Motor neuron (in vitro differentiated cells): ENCODE results near the gene PANX1. TPM values are rescaled to one million over a fixed set of nuclear protein-coding genes. Genes with fewer than 3 reads are reported as not detected.

Source experiments
- ATAC-seq, 8 experiments: fragments of 200-7000 bp; cut with Tn5 transposase; replicated peaks in 6 of 8; 2 replicates each; pipeline ENCODE4 v1.8.0; 2021; ENCODE audit warnings: mild to moderate bottlenecking in 8 of 8, moderate library complexity in 8 of 8
- H3K27ac ChIP-seq, 2 donors: fragments of 250-450 bp; sonication (Bioruptor Pico); 2 replicates each; pipeline ENCODE4 v1.9.0; 2021; ENCODE audit warnings: antibody characterized with exemption in 2 of 2, mild to moderate bottlenecking in 2 of 2, moderate library complexity in 1 of 2
- H3K4me1 ChIP-seq, 2 donors: fragments of 250-450 bp; sonication (Bioruptor Pico); replicated peaks in 1 of 2; 2 replicates each; pipeline ENCODE4 v1.6.1; 2021; ENCODE audit warnings: antibody characterized with exemption in 2 of 2, mild to moderate bottlenecking in 2 of 2, moderate library complexity in 1 of 2
- H3K4me3 ChIP-seq, 5 donors: fragments of 250-450 bp; sonication (Bioruptor Pico); 2 replicates each; pipeline ENCODE4 v1.9.0; 2021; ENCODE audit warnings: antibody characterized with exemption in 5 of 5, mild to moderate bottlenecking in 5 of 5, moderate library complexity in 4 of 5
- WGBS, 10 experiments: fragments of 450-650 bp; shearing (Covaris generic); methylation state at CpG; one replicate each; pipeline ENCODE4 v1.0.0; 2022; 5-methylcytosine and 5-hydroxymethylcytosine counted together
- in situ Hi-C, 9 experiments: fragments of 400-800 bp; cut with MboI; loops; one replicate each; pipeline ENCODE4 v1.15.0; 2021; ENCODE audit warnings: low sequenced_read_pairs in 9 of 9, low pct_unique_long_range_greater_than_20kb in 2 of 9; ENCODE audit not compliant: unreplicated experiment in 9 of 9
- total RNA-seq, 8 experiments: library from RNA; unstranded; fragments of 300-600 nt; gene quantifications; 2 replicates each; pipeline versions ENCODE4 v1.2.3 to v1.2.4, GENCODE V29; 2022

Gene PANX1
- total RNA-seq, 8 experiments from 2014 or later = 15.0 to 49.8 (median 28.3) TPM

- in situ Hi-C loops = loop anchor here in 2 of 9 experiments (10.0 to 25.0 kb wide), 2 partner anchors 141 to 304 kb away; partner anchors contain the start of genes ANKRD49 (in 1 of the 2) and MRE11 (in 1 of the 2)
- WGBS, 10 experiments = 78 to 95% (median 87%) methylated on average over 2 to 7 of the region's 8 CpGs; no CpG with 5 or more reads in 1 of the 10 experiments
- no peak for ATAC-seq
Observed at GRCh38 chr11:94183251-94183885, 54.7 kb downstream of the PANX1 start.

GRCh38 chr11:94183886-94184264 lies 55.2 kb downstream of the PANX1 start:
- no peak overlapping the region for H3K27ac ChIP-seq
- no peaks in the 10 kb centered on the region for H3K4me1 ChIP-seq
- WGBS, 10 experiments = 35 to 89% (median 74%) methylated on average over 1 to 5 of the region's 7 CpGs; no CpG with 5 or more reads in 1 of the 10 experiments
- H3K4me3 ChIP-seq = no peak overlapping the region
- ATAC-seq = peak in 3 of 8 experiments; percentile 52 to 79 (median 55)
- in situ Hi-C loops = loop anchor here in 2 of 9 experiments (10.0 to 25.0 kb wide), 2 partner anchors 141 to 303 kb away; partner anchors contain the start of genes ANKRD49 (in 1 of the 2) and MRE11 (in 1 of the 2)

More at GRCh38 chr11:94183251-94183885, 54.7 kb downstream of the PANX1 start:
- H3K4me1 ChIP-seq = no peaks in the 10 kb centered on the region
- H3K27ac ChIP-seq = no peak overlapping the region
- no peak overlapping the region for H3K4me3 ChIP-seq

- Histone ChIP-seq H3K4me3 (no peak overlapping the region), H3K27ac (no peak overlapping the region), H3K4me1 (no peaks in the 10 kb centered on the region)
- in situ Hi-C loops = loop anchor here in 2 of 9 experiments (10.0 to 25.0 kb wide), 2 partner anchors 140 to 303 kb away; partner anchors contain the start of genes ANKRD49 (in 1 of the 2) and MRE11 (in 1 of the 2)
- ATAC-seq = no peak
- WGBS, 10 experiments = 88 to 100% (median 94%) methylated on average over 1 of the region's 1 CpG; no CpG with 5 or more reads in 4 of the 10 experiments
Observed at GRCh38 chr11:94184362-94184761, 55.7 kb downstream of the PANX1 start.

- Histone ChIP-seq H3K4me1 (no peaks in the 10 kb centered on the region), H3K4me3 (no peak overlapping the region), H3K27ac (no peak overlapping the region)
- 29 to 100% (median 94%) methylated on average over 1 to 2 of the region's 2 CpGs for WGBS, 10 experiments
- in situ Hi-C loops = loop anchor here in 2 of 9 experiments (10.0 to 25.0 kb wide), 2 partner anchors 140 to 302 kb away; partner anchors contain the start of genes ANKRD49 (in 1 of the 2) and MRE11 (in 1 of the 2)
- ATAC-seq = no peak
Observed at GRCh38 chr11:94184846-94185245, 56.2 kb downstream of the PANX1 start.

GRCh38 chr11:94185416-94186084 lies 56.9 kb downstream of the PANX1 start:
- no peak overlapping the region for H3K27ac ChIP-seq
- ATAC-seq = no peak
- in situ Hi-C loops = loop anchor here in 2 of 9 experiments (10.0 to 25.0 kb wide), 2 partner anchors 139 to 302 kb away; partner anchors contain the start of genes ANKRD49 (in 1 of the 2) and MRE11 (in 1 of the 2)
- H3K4me1 ChIP-seq = no peaks in the 10 kb centered on the region
- no peak overlapping the region for H3K4me3 ChIP-seq

- whole genome bisulfite sequencing, 10 experiments = 20 to 100% (median 91%) methylated on average over 1 to 6 of the region's 8 CpGs
- no peak overlapping the region for H3K27ac ChIP-seq
- no peaks in the 10 kb centered on the region for H3K4me1 ChIP-seq
- in situ Hi-C loops = loop anchor here in 2 of 9 experiments (10.0 to 25.0 kb wide), 2 partner anchors 138 to 301 kb away; partner anchors contain the start of genes ANKRD49 (in 1 of the 2) and MRE11 (in 1 of the 2)
- no peak overlapping the region for H3K4me3 ChIP-seq
- no peak for ATAC-seq
Observed at GRCh38 chr11:94186342-94187203, 57.9 kb downstream of the PANX1 start.

GRCh38 chr11:94193288-94193687 lies 64.6 kb downstream of the PANX1 start:
- no peak overlapping the region for H3K4me3 ChIP-seq
- no peak for ATAC-seq
- no peaks in the 10 kb centered on the region for H3K4me1 ChIP-seq
- 20 to 86% (median 60%) methylated on average over 1 of the region's 1 CpG; no CpG with 5 or more reads in 5 of the 10 experiments for WGBS, 10 experiments
- H3K27ac ChIP-seq = no peak overlapping the region
- in situ Hi-C loops = loop anchor here in 1 of 9 experiments (25.0 kb wide), 1 partner anchor 294 kb away; the partner anchor contains the start of genes ANKRD49 and MRE11

- 60 to 100% (median 80%) methylated on average over 1 to 10 of the region's 11 CpGs; no CpG with 5 or more reads in 3 of the 10 experiments for WGBS, 10 experiments
- H3K27ac ChIP-seq = no peak overlapping the region
- ATAC-seq = no peak
- in situ Hi-C loops = loop anchor here in 1 of 9 experiments (25.0 kb wide), 1 partner anchor 293 kb away; the partner anchor contains the start of genes ANKRD49 and MRE11
- no peaks in the 10 kb centered on the region for H3K4me1 ChIP-seq
- no peak overlapping the region for H3K4me3 ChIP-seq
Observed at GRCh38 chr11:94194712-94195111, 66.1 kb downstream of the PANX1 start.

- 72 to 100% (median 90%) methylated on average over 1 to 3 of the region's 4 CpGs; no CpG with 5 or more reads in 6 of the 10 experiments for WGBS, 10 experiments
- H3K4me3 ChIP-seq = no peak overlapping the region
- ATAC-seq = no peak
- H3K4me1 ChIP-seq = no peaks in the 10 kb centered on the region
- in situ Hi-C loops = loop anchor here in 1 of 9 experiments (25.0 kb wide), 1 partner anchor 291 kb away; the partner anchor contains the start of genes ANKRD49 and MRE11
- no peak overlapping the region for H3K27ac ChIP-seq
Observed at GRCh38 chr11:94196363-94196762, 67.7 kb downstream of the PANX1 start.

GRCh38 chr11:94198718-94199117 lies 70.1 kb downstream of the PANX1 start:
- Histone ChIP-seq H3K4me1 (no peaks in the 10 kb centered on the region), H3K4me3 (no peak overlapping the region), H3K27ac (no peak overlapping the region)
- peak in 3 of 8 experiments; percentile 6 to 42 (median 11) for ATAC-seq
- 20 to 93% (median 80%) methylated on average over 1 to 2 of the region's 3 CpGs; no CpG with 5 or more reads in 3 of the 10 experiments for WGBS, 10 experiments
- in situ Hi-C loops = loop anchor here in 1 of 9 experiments (25.0 kb wide), 1 partner anchor 289 kb away; the partner anchor contains the start of genes ANKRD49 and MRE11

GRCh38 chr11:94199136-94200130 lies 70.8 kb downstream of the PANX1 start:
- 0 to 98% (median 67%) methylated on average over 2 to 5 of the region's 5 CpGs; no CpG with 5 or more reads in 3 of the 10 experiments for WGBS, 10 experiments
- in situ Hi-C loops = loop anchor here in 1 of 9 experiments (25.0 kb wide), 1 partner anchor 288 kb away; the partner anchor contains the start of genes ANKRD49 and MRE11
- peak in 3 of 8 experiments; percentile 87 to 89 (median 88) for ATAC-seq
- H3K27ac ChIP-seq = no peak overlapping the region
- no peak overlapping the region for H3K4me3 ChIP-seq
- H3K4me1 ChIP-seq = no peaks in the 10 kb centered on the region
